IMR-90 (cell line): ENCODE data around the gene RPTOR. TPM values are rescaled to one million over a fixed set of nuclear protein-coding genes. Genes with fewer than 3 reads are reported as not detected.

ENCODE experiments used
- ATAC-seq: fragments of 200-7000 bp; cut with Tn5 transposase; 2 replicates; pipeline ENCODE4 v1.9.1; 2020; ENCODE audit warnings: low read depth, mild to moderate bottlenecking, moderate library complexity
- BruUV-seq: library from RNA; stranded (reverse); fragments of 400-500 nt; replicated peaks from 2 replicates; lab custom pipeline; 2021; lab: Mats Ljungman, UMichigan
- CTCF ChIA-PET: fragments of 300-600 bp; formaldehyde crosslinking; extraction: SDS; loops from one replicate; lab custom pipeline; 2021; ENCODE audit warnings: antibody characterized with exemption; lab: Yijun Ruan, JAX
- POLR2A ChIA-PET: fragments of 300-600 bp; sonication (Branson Sonifier 250); formaldehyde crosslinking; loops from one replicate; lab custom pipeline; 2022; ENCODE audit warnings: antibody characterized with exemption; ENCODE audit not compliant: unreplicated experiment; lab: Charles Lee
- DNase-seq: peaks from one replicate; pipeline ENCODE4 v3.0.0; 2013
- H2AFZ ChIP-seq: replicated peaks from 2 replicates; pipeline ENCODE3; 2013; ENCODE audit warnings: low read length, mild to moderate bottlenecking; ENCODE audit not compliant: poor library complexity
- H2AK5ac ChIP-seq: 2 replicates; pipeline ENCODE4 v1.6.1; 2013; ENCODE audit warnings: low read depth, low read length, inconsistent platforms
- H2AK9ac ChIP-seq: replicated peaks from 2 replicates; pipeline ENCODE3; 2013; ENCODE audit warnings: mild to moderate bottlenecking, low read depth, low read length, moderate library complexity; ENCODE audit not compliant: poor library complexity
- H2BK120ac ChIP-seq: 2 replicates; pipeline ENCODE4 v1.6.1; 2013; ENCODE audit warnings: low read depth, low read length, inconsistent platforms
- H2BK15ac ChIP-seq: 3 replicates; pipeline ENCODE4 v1.6.1; 2013; ENCODE audit warnings: low read depth, low read length, inconsistent platforms
- H2BK20ac ChIP-seq: 2 replicates; pipeline ENCODE4 v1.6.1; 2013; ENCODE audit warnings: low read depth, mild to moderate bottlenecking, inconsistent platforms, low read length, moderate library complexity
- H2BK5ac ChIP-seq: 2 replicates; pipeline ENCODE4 v1.6.1; 2013; ENCODE audit warnings: mild to moderate bottlenecking, low read depth, low read length, inconsistent platforms; ENCODE audit not compliant: poor library complexity, severe bottlenecking
- H3K14ac ChIP-seq: replicated peaks from 2 replicates; pipeline ENCODE4 v1.6.1; 2013; ENCODE audit warnings: low read depth, low read length, inconsistent platforms
- H3K18ac ChIP-seq: 2 replicates; pipeline ENCODE4 v1.6.1; 2013; ENCODE audit warnings: low read depth, low read length, control low read depth
- H3K23ac ChIP-seq: 2 replicates; pipeline ENCODE4 v1.6.1; 2013; ENCODE audit warnings: low read depth, low read length, inconsistent platforms
- H3K27ac ChIP-seq: 2 replicates; pipeline ENCODE4 v1.5.1; 2013; ENCODE audit warnings: mild to moderate bottlenecking, control low read depth, low read length; ENCODE audit not compliant: insufficient read depth
- H3K27me3 ChIP-seq: 2 replicates; pipeline ENCODE4 v1.6.1; 2013; ENCODE audit warnings: low read length; ENCODE audit not compliant: control insufficient read depth, insufficient read depth
- H3K36me3 ChIP-seq: 2 replicates; pipeline ENCODE4 v1.6.1; 2013; ENCODE audit warnings: low read length, mixed read lengths; ENCODE audit not compliant: control insufficient read depth, insufficient read depth
- H3K4ac ChIP-seq: 2 replicates; pipeline ENCODE4 v1.6.1; 2013; ENCODE audit warnings: low read depth, low read length, inconsistent platforms
- H3K4me1 ChIP-seq: 2 replicates; pipeline ENCODE4 v1.6.1; 2013; ENCODE audit warnings: low read length, mixed read lengths; ENCODE audit not compliant: control insufficient read depth, insufficient read depth
- H3K4me2 ChIP-seq: 2 replicates; pipeline ENCODE4 v1.6.1; 2013; ENCODE audit warnings: low read depth, mild to moderate bottlenecking, control low read depth, low read length, moderate library complexity
- H3K4me3 ChIP-seq: 2 replicates; pipeline ENCODE4 v1.5.1; 2013; ENCODE audit warnings: low read depth, mild to moderate bottlenecking, control low read depth, low read length, moderate library complexity; ENCODE audit not compliant: insufficient read depth
- H3K56ac ChIP-seq: 2 replicates; pipeline ENCODE4 v1.6.1; 2013; ENCODE audit warnings: low read length, inconsistent platforms; ENCODE audit not compliant: insufficient read depth; ENCODE audit errors: extremely low read depth
- H3K79me1 ChIP-seq, 2 experiments: 2 replicates each; pipeline ENCODE4 v1.6.1; 2013; ENCODE audit warnings: low read length in 2 of 2, inconsistent platforms in 1 of 2, low read depth in 1 of 2
- H3K9ac ChIP-seq: 2 replicates; pipeline ENCODE4 v1.6.1; 2013; ENCODE audit warnings: low read depth, low read length, control low read depth
- H3K9me1 ChIP-seq: 2 replicates; pipeline ENCODE4 v1.6.1; 2013; ENCODE audit warnings: low read length, inconsistent platforms; ENCODE audit not compliant: insufficient read depth
- H3K9me3 ChIP-seq: 2 replicates; pipeline ENCODE4 v1.6.1; 2013; ENCODE audit warnings: low read length; ENCODE audit not compliant: control insufficient read depth, insufficient read depth
- H4K20me1 ChIP-seq: 2 replicates; pipeline ENCODE4 v1.6.1; 2013; ENCODE audit warnings: low read length, inconsistent platforms; ENCODE audit not compliant: insufficient read depth
- H4K5ac ChIP-seq: 2 replicates; pipeline ENCODE4 v1.6.1; 2013; ENCODE audit warnings: mild to moderate bottlenecking, low read depth, low read length, control low read depth
- H4K8ac ChIP-seq, 2 experiments: 2 replicates each; pipeline ENCODE4 v1.6.1; 2013; ENCODE audit warnings: low read depth in 2 of 2, low read length in 2 of 2, control low read depth in 1 of 2, inconsistent platforms in 1 of 2
- H4K91ac ChIP-seq: 2 replicates; pipeline ENCODE4 v1.6.1; 2013; ENCODE audit warnings: low read depth, low read length, inconsistent platforms; ENCODE audit not compliant: insufficient read depth
- BHLHE40 ChIP-seq: fragments of 150-350 bp; IDR thresholded peaks from 2 replicates; pipeline ENCODE4 v1.6.1; 2016; ENCODE audit warnings: mild to moderate bottlenecking, low read depth, low read length
- CEBPB ChIP-seq: IDR thresholded peaks from 2 replicates; pipeline ENCODE4 v1.6.1; 2012; ENCODE audit warnings: low read depth, low read length, improper control_type of control experiment
- CHD1 ChIP-seq: IDR thresholded peaks from 2 replicates; pipeline ENCODE4 v1.6.1; 2012; ENCODE audit warnings: low read depth, low read length, improper control_type of control experiment
- CTCF ChIP-seq: conservative IDR thresholded peaks from 2 replicates; pipeline ENCODE4 v1.5.1; 2012; ENCODE audit warnings: mild to moderate bottlenecking, low read depth, low read length, improper control_type of control experiment
- ELK1 ChIP-seq: fragments of 150-350 bp; IDR thresholded peaks from 2 replicates; pipeline ENCODE4 v1.6.1; 2016; ENCODE audit warnings: low read depth, mild to moderate bottlenecking, low read length, moderate library complexity, borderline replicate concordance
- FOS ChIP-seq: fragments of 150-350 bp; IDR thresholded peaks from 2 replicates; pipeline ENCODE4 v1.6.1; 2016; ENCODE audit warnings: low read depth, low read length
- MAFK ChIP-seq: IDR thresholded peaks from 2 replicates; pipeline ENCODE4 v1.6.1; 2012; ENCODE audit warnings: low read depth, low read length, improper control_type of control experiment
- MAZ ChIP-seq: IDR thresholded peaks from 2 replicates; pipeline ENCODE4 v1.6.1; 2012; ENCODE audit warnings: low read depth, mild to moderate bottlenecking, low read length, improper control_type of control experiment, moderate library complexity, borderline replicate concordance
- MXI1 ChIP-seq: IDR thresholded peaks from 2 replicates; pipeline ENCODE4 v1.6.1; 2012; ENCODE audit warnings: low read depth, mild to moderate bottlenecking, low read length, moderate library complexity, borderline replicate concordance
- NFE2L2 ChIP-seq: fragments of 150-350 bp; IDR thresholded peaks from 2 replicates; pipeline ENCODE4 v1.6.1; 2016; ENCODE audit warnings: low read depth, mild to moderate bottlenecking, low read length
- POLR2A ChIP-seq: IDR thresholded peaks from 2 replicates; pipeline ENCODE4 v1.6.1; 2012; ENCODE audit warnings: mild to moderate bottlenecking, low read depth, low read length
- RAD21 ChIP-seq: IDR thresholded peaks from 2 replicates; pipeline ENCODE4 v1.6.1; 2012; ENCODE audit warnings: low read length, improper control_type of control experiment
- RCOR1 ChIP-seq: IDR thresholded peaks from 2 replicates; pipeline ENCODE4 v1.6.1; 2012; ENCODE audit warnings: mild to moderate bottlenecking, low read length, improper control_type of control experiment; ENCODE audit not compliant: insufficient replicate concordance
- RFX5 ChIP-seq: IDR thresholded peaks from 2 replicates; pipeline ENCODE4 v1.8.0; 2012; ENCODE audit warnings: low read depth, mild to moderate bottlenecking, low read length, moderate library complexity
- SMC3 ChIP-seq: fragments of 150-350 bp; IDR thresholded peaks from 2 replicates; pipeline ENCODE4 v1.6.1; 2016; ENCODE audit warnings: low read depth, mild to moderate bottlenecking, antibody characterized with exemption, low read length, moderate library complexity
- USF2 ChIP-seq: fragments of 150-350 bp; IDR thresholded peaks from 2 replicates; pipeline ENCODE4 v1.6.1; 2017; ENCODE audit warnings: mild to moderate bottlenecking, antibody characterized with exemption, low read length, low read depth
- WGBS, 2 experiments: methylation state at CpG; one replicate each; pipeline versions ENCODE4 v1.1.5 to v1.1.7; 2013; ENCODE audit warnings: missing lambda C conversion rate in 2 of 2; ENCODE audit not compliant: insufficient read length in 1 of 2; ENCODE audit errors: extremely low coverage in 2 of 2; 5-methylcytosine and 5-hydroxymethylcytosine counted together
- dilution Hi-C: fragments of 300-500 bp; cut with HindIII; formaldehyde crosslinking; loops from one replicate; pipeline ENCODE4 v1.14.3; 2018; ENCODE audit warnings: low sequenced_read_pairs; ENCODE audit not compliant: unreplicated experiment
- in situ Hi-C: fragments of 300-500 bp; cut with MboI; formaldehyde crosslinking; loops from 3 replicates; pipeline ENCODE4 v1.14.3; 2019; ENCODE audit warnings: low sequenced_read_pairs, inconsistent platforms, mixed read lengths
- intact Hi-C: fragments of 100-400 bp; cut with micrococcal nuclease; formaldehyde crosslinking; loops from 2 replicates; pipeline ENCODE4 v1.10.0; 2022
- polyA plus RNA-seq, 3 experiments: library from polyadenylated mRNA; depleted of rRNA; stranded (reverse); fragments of >200 nt; gene quantifications; 2 replicates each; pipeline ENCODE4 v1.2.3, GENCODE V29; 2012; ENCODE audit warnings: low replicate concordance in 1 of 3
- total RNA-seq: library from RNA; depleted of rRNA; stranded (reverse); fragments of >200 nt; gene quantifications from 2 replicates; pipeline ENCODE4 v1.2.3, GENCODE V29; 2012

The RPTOR gene
- total and polyA plus RNA-seq, 2 of the 4 experiments (the other 2 are of a cell fraction): 10.8 to 14.7 TPM

- no TSS peak for BruUV-seq
- peaks cover 36 to 58% of the 10 kb centered on the region in 2 experiments for H3K79me1 ChIP-seq
- in situ Hi-C loops (no loop called here), intact Hi-C loops (no loop called here), dilution Hi-C loops (no loop called here)
- CTCF ChIA-PET: no interaction called here
- H4K5ac ChIP-seq: no peak overlapping the region
- no peak overlapping the region for H3K18ac ChIP-seq
- WGBS, 2 experiments: 100% methylated on average over 2 of the region's 7 CpGs; no CpG with 5 or more reads in 1 of the 2 experiments
- H2BK15ac ChIP-seq: no peak overlapping the region
- no peak overlapping the region for H3K4me3 ChIP-seq
- H2AK9ac ChIP-seq: no peak overlapping the region
- H2AFZ ChIP-seq: no peak overlapping the region
- POLR2A ChIA-PET: no interaction called here
- peak overlapping the region; percentile 40; the same call in 1 of the 2 replicates for H3K14ac ChIP-seq
- peaks cover 6% of the 10 kb centered on the region for H3K4me1 ChIP-seq
- H3K27me3 ChIP-seq: no peaks in the 10 kb centered on the region
- H3K36me3 ChIP-seq: no peaks in the 10 kb centered on the region
- peaks cover 9% of the 10 kb centered on the region for H3K9me1 ChIP-seq
- ATAC-seq (no peak), DNase-seq (no peak)
- no peak overlapping the region for H3K9ac ChIP-seq
- no peak overlapping the region for H2AK5ac ChIP-seq
- no peak overlapping the region for H2BK120ac ChIP-seq
- H3K56ac ChIP-seq: no peak overlapping the region; the same call in 1 of the 2 replicates
- H3K23ac ChIP-seq: no peak overlapping the region
- no peak overlapping the region for H3K4ac ChIP-seq
- no peak overlapping the region for H4K8ac ChIP-seq
- no peak overlapping the region for H3K4me2 ChIP-seq
- no peak overlapping the region for H2BK20ac ChIP-seq
- H3K9me3 ChIP-seq: no peaks in the 10 kb centered on the region
- no peak for TF ChIP-seq CTCF
- TF ChIP-seq SMC3: no peak
- TF ChIP-seq USF2: no peak
- no peak for TF ChIP-seq POLR2A
- no peak for TF ChIP-seq CHD1
- no peak for TF ChIP-seq MAFK
- no peak for TF ChIP-seq CEBPB
- no peak for TF ChIP-seq BHLHE40
- no peak for TF ChIP-seq MAZ
- no peak for TF ChIP-seq ELK1
- TF ChIP-seq RCOR1: no peak
- TF ChIP-seq FOS: no peak
- no peak for TF ChIP-seq RAD21
- no peak for TF ChIP-seq NFE2L2
- no peak for TF ChIP-seq MXI1
- no peak for TF ChIP-seq RFX5
- H2BK5ac ChIP-seq: no peak overlapping the region
- no peaks in the 10 kb centered on the region for H4K20me1 ChIP-seq
- H3K27ac ChIP-seq: no peak overlapping the region
- no peak overlapping the region for H4K91ac ChIP-seq
Observed at GRCh38 chr17:80717720-80718083, 173.1 kb downstream of the RPTOR start.
